B cell (primary cell): Measurements from ENCODE around the gene GSTA5. TPM values are rescaled to one million over a fixed set of nuclear protein-coding genes. Genes with fewer than 3 reads are reported as not detected.

Source experiments
- ATAC-seq: fragments of 200-7000 bp; cut with Tn5 transposase; one replicate; pipeline ENCODE4 v1.10.0; 2021; ENCODE audit warnings: low read depth, mild to moderate bottlenecking, moderate number of reproducible peaks, moderate library complexity
- CTCF ChIA-PET: fragments of 350-600 bp; sonication (Branson Sonifier 250); formaldehyde crosslinking; loops from one replicate; lab custom pipeline; 2021; ENCODE audit warnings: antibody characterized with exemption, inconsistent platforms; lab: Charles Lee
- POLR2A ChIA-PET: fragments of 350-600 bp; sonication (Branson Sonifier 250); formaldehyde crosslinking; loops from one replicate; lab custom pipeline; 2021; ENCODE audit warnings: antibody characterized with exemption; lab: Charles Lee
- DNase-seq: peaks from one replicate; pipeline ENCODE4 v3.0.0; 2013
- H2AFZ ChIP-seq: 2 replicates; pipeline ENCODE4 v1.6.1; 2012; ENCODE audit warnings: mild to moderate bottlenecking, low read depth, low read length; ENCODE audit not compliant: insufficient read depth, poor library complexity, severe bottlenecking
- H3K27ac ChIP-seq, 2 donors: 1 replicate in 1 of 2; 2 replicates in 1 of 2; pipeline ENCODE4 v1.5.1; 2012 to 2013; ENCODE audit warnings: low read length in 2 of 2, mild to moderate bottlenecking in 2 of 2, moderate library complexity in 1 of 2
- H3K27me3 ChIP-seq, 4 experiments: fragments of 200-600 bp in 1 of 4; sonication (generic) in 1 of 4; replicated peaks in 1 of 4; 1 replicate in 2 of 4; 2 replicates in 2 of 4; pipeline versions ENCODE4 v1.6.1 to v1.7.0; 2013 to 2016; ENCODE audit warnings: low read length in 3 of 4, mild to moderate bottlenecking in 2 of 4, mixed read lengths in 1 of 4, moderate library complexity in 1 of 4; ENCODE audit not compliant: insufficient read depth in 4 of 4, control insufficient read depth in 3 of 4; ENCODE audit errors: control extremely low read depth in 1 of 4
- H3K36me3 ChIP-seq, 2 experiments: replicated peaks in 1 of 2; 1 replicate in 1 of 2; 2 replicates in 1 of 2; pipeline versions ENCODE4 v1.6.1 to v1.7.1; 2013; ENCODE audit warnings: low read length in 1 of 2; ENCODE audit not compliant: insufficient read depth in 2 of 2, control insufficient read depth in 1 of 2; ENCODE audit errors: control extremely low read depth in 1 of 2, extremely low read depth in 1 of 2
- H3K4me1 ChIP-seq, 2 donors: fragments of 200-600 bp in 1 of 2; sonication (generic) in 1 of 2; 1 replicate in 1 of 2; 2 replicates in 1 of 2; pipeline versions ENCODE4 v1.5.1 to v1.6.1; 2013 to 2017; ENCODE audit warnings: low read length in 2 of 2; ENCODE audit not compliant: control insufficient read depth in 2 of 2, insufficient read depth in 2 of 2
- H3K4me2 ChIP-seq: replicated peaks from 2 replicates; pipeline ENCODE3; 2012; ENCODE audit warnings: mild to moderate bottlenecking, low read depth, low read length; ENCODE audit not compliant: poor library complexity, severe bottlenecking
- H3K4me3 ChIP-seq, 5 experiments: fragments of 200-600 bp in 1 of 5; sonication (generic) in 1 of 5; 1 replicate in 3 of 5; 2 replicates in 2 of 5; pipeline versions ENCODE4 v1.5.1 to v1.7.0; 2011 to 2016; ENCODE audit warnings: low read length in 4 of 5, mild to moderate bottlenecking in 4 of 5, low read depth in 2 of 5, control low read depth in 1 of 5, moderate library complexity in 1 of 5; ENCODE audit not compliant: insufficient read depth in 1 of 5; ENCODE audit errors: control extremely low read depth in 1 of 5, extremely low read depth in 1 of 5
- H3K79me2 ChIP-seq: fragments of 200-600 bp; sonication (generic); one replicate; pipeline ENCODE4 v1.6.0; 2016; ENCODE audit warnings: low read length; ENCODE audit not compliant: control insufficient read depth, insufficient read depth
- H3K9ac ChIP-seq: fragments of 200-600 bp; sonication (generic); 2 replicates; pipeline ENCODE4 v1.6.1; 2017; ENCODE audit warnings: mild to moderate bottlenecking, low read length, moderate library complexity
- H3K9me3 ChIP-seq, 3 donors: one replicate each; pipeline versions ENCODE4 v1.6.1 to v1.7.1; 2013; ENCODE audit warnings: low read length in 2 of 3; ENCODE audit not compliant: control insufficient read depth in 2 of 3, insufficient read depth in 1 of 3; ENCODE audit errors: control extremely low read depth in 1 of 3
- H4K20me1 ChIP-seq: 2 replicates; pipeline ENCODE4 v1.6.0; 2012; ENCODE audit warnings: mild to moderate bottlenecking, low read length; ENCODE audit not compliant: insufficient read depth, control insufficient read depth, poor library complexity, severe bottlenecking
- H3K27ac Mint-ChIP-seq: one replicate; pipeline ENCODE4 v1.8.0; 2021; ENCODE audit warnings: mixed read lengths
- H3K27me3 Mint-ChIP-seq: one replicate; pipeline ENCODE4 v1.8.0; 2021; ENCODE audit warnings: mixed read lengths
- H3K4me1 Mint-ChIP-seq: one replicate; pipeline ENCODE4 v1.8.0; 2021; ENCODE audit warnings: mixed read lengths
- H3K4me3 Mint-ChIP-seq: one replicate; pipeline ENCODE4 v1.8.0; 2021; ENCODE audit warnings: mixed read lengths
- H3K9me3 Mint-ChIP-seq: one replicate; pipeline ENCODE4 v1.8.0; 2022; ENCODE audit warnings: mixed read lengths; ENCODE audit not compliant: insufficient read depth
- EZH2 ChIP-seq: IDR thresholded peaks from 2 replicates; pipeline ENCODE4 v1.6.1; 2012; ENCODE audit warnings: borderline replicate concordance, low read depth, mild to moderate bottlenecking, moderate library complexity, low read length; ENCODE audit not compliant: insufficient read depth, poor library complexity, severe bottlenecking
- WGBS: methylation state at CpG from one replicate; pipeline ENCODE4 v1.1.5; 2013; ENCODE audit warnings: missing lambda C conversion rate; ENCODE audit not compliant: insufficient coverage; 5-methylcytosine and 5-hydroxymethylcytosine counted together
- intact Hi-C: fragments of 100-400 bp; cut with micrococcal nuclease; formaldehyde crosslinking; loops from one replicate; pipeline ENCODE4 v1.10.0; 2022
- polyA plus RNA-seq: library from polyadenylated mRNA; depleted of rRNA; stranded (reverse); fragments of >200 nt; gene quantifications from 2 replicates; pipeline ENCODE4 v1.2.3, GENCODE V29; 2012
- total RNA-seq, 2 donors: library from RNA; stranded (reverse); fragments of 120-200 nt in 1 of 2; gene quantifications; 1 replicate in 1 of 2; 2 replicates in 1 of 2; pipeline versions ENCODE4 v1.2.3 to v1.2.4, GENCODE V29; 2013 to 2022
- TF ChIP-seq, protein P1 (sequence below): fragments of 200-600 bp; IDR thresholded peaks from one replicate; pipeline ENCODE4 v1.8.0; 2022; ENCODE audit warnings: antibody characterized with exemption, mild to moderate bottlenecking

GSTA5 gene
- total and polyA plus RNA-seq, 2 donors (not counting 1 experiment from before 2014, with no cell fraction given): not detected

DNA sequence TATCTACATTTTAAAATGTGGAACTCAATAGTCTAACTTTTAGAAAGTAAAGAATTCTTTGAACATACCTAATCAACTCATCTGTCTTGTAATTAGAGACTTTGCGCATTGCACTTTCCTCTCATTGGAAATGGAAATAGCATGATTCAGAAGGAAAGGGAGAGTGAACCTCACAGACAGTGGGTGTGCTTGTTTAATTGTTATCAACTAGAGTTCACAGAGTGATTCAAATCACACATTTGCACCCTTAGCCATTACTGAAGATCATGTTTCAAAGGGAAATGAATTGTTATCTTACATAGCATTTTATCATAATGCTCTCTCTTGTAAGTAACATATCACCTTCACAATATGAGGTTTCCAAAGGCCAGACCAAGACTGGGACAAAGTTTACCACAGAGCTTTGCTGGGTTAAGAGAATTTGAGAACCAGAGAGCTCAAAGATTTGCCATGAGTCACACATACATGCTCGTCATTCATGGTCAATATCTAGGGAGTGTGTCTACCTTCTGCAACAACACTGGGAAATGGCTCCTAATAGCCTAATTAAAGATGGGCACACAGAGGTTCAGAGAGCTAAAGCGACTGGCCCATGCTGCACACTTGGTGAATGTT lies 47.4 kb upstream of the GSTA5 start:
- WGBS: 96% methylated on average over 2 of the region's 3 CpGs
- Histone ChIP-seq H3K9ac (no peak overlapping the region), H3K79me2 (no peaks in the 10 kb centered on the region), H3K27ac (no peak overlapping the region), H3K36me3 (no peaks in the 10 kb centered on the region), H3K4me1 (no peaks in the 10 kb centered on the region), H2AFZ (no peak overlapping the region), H3K4me2 (no peak overlapping the region), H3K27me3 (peaks cover 0 to 2% (median 0%) of the 10 kb centered on the region in 4 experiments), H4K20me1 (no peaks in the 10 kb centered on the region), H3K4me3 (no peak overlapping the region), H3K9me3 (no peaks in the 10 kb centered on the region)
- ATAC-seq (no peak), DNase-seq (no peak)
- no peak overlapping the region for H3K27ac Mint-ChIP-seq
- H3K4me3 Mint-ChIP-seq: no peak overlapping the region
- no peaks in the 10 kb centered on the region for H3K4me1 Mint-ChIP-seq
- POLR2A ChIA-PET: no interaction called here
- H3K27me3 Mint-ChIP-seq: peaks cover 15% of the 10 kb centered on the region
- CTCF ChIA-PET: no interaction called here
- intact Hi-C loops: no loop called here
- no peak for TF ChIP-seq EZH2
- H3K9me3 Mint-ChIP-seq: no peaks in the 10 kb centered on the region

DNA sequence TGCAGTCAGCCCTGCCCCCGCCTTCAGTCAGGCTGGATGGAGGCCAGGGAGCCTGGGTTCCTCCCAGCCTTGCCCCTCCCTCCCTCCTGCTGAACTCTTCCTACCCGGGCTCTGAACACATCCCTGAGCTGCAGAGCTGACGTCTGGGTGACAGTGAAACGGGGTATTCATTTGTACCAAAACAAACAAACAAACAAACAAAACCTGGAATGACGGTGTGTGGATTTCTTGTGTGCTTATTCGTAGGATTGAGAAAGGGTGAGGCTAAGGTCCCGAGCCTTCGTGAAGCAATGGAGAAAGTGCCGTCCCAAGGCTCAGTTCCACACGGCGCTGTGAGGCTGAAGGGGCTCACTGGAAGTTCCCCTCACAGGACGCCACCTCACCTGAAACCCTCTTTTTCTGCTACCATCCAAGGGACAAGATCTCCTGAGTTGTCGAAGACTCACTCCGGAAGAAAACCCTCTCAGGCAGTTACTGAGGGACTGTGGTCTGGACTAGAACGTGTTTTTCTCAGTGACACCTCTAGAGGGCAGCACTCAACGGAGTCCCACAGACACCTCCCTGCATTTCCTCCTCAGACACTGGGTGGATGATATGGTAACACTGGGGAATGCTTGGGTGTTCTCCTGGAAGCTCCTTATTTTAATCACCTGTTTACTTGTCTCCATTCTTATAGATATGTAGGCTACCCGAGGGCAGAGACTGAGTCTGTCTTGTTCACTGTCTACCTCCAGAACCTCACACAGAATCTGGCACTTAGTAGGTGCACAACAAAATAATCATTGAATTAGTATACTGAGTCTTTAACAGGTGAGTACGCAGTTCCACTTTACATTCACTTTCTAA lies 41.6 kb upstream of the GSTA5 start:
- intact Hi-C loops: loop anchor here (2.0 to 5.0 kb wide), 3 partner anchors 115 to 845 kb away; partner anchors contain the start of gene GSTA4
- H3K4me3 Mint-ChIP-seq: peak overlapping the region; percentile 88
- peaks cover 3% of the 10 kb centered on the region for H3K4me1 Mint-ChIP-seq
- no peaks in the 10 kb centered on the region for H3K27me3 Mint-ChIP-seq
- no peaks in the 10 kb centered on the region for H3K36me3 ChIP-seq
- ChIA-PET CTCF (interaction anchor here (0.5 to 1.5 kb wide), 7 partner anchors 10 to 421 kb away, joined by 3 to 5 read pairs (median 3); partner anchors contain the start of gene GSTA4), POLR2A (no interaction called here)
- H4K20me1 ChIP-seq: no peaks in the 10 kb centered on the region
- DNase-seq (peak; percentile 76), ATAC-seq (peak; percentile 96)
- H3K4me3 ChIP-seq: peak overlapping the region; percentile 42 to 69 (median 60)
- H3K9me3 Mint-ChIP-seq: no peaks in the 10 kb centered on the region
- no peaks in the 10 kb centered on the region for H3K79me2 ChIP-seq
- H3K27me3 ChIP-seq: peaks cover 0 to 2% (median 0%) of the 10 kb centered on the region in 4 experiments
- H3K27ac ChIP-seq: peak overlapping the region in 1 of 2 donors; percentile 61
- TF ChIP-seq, protein P1, sequence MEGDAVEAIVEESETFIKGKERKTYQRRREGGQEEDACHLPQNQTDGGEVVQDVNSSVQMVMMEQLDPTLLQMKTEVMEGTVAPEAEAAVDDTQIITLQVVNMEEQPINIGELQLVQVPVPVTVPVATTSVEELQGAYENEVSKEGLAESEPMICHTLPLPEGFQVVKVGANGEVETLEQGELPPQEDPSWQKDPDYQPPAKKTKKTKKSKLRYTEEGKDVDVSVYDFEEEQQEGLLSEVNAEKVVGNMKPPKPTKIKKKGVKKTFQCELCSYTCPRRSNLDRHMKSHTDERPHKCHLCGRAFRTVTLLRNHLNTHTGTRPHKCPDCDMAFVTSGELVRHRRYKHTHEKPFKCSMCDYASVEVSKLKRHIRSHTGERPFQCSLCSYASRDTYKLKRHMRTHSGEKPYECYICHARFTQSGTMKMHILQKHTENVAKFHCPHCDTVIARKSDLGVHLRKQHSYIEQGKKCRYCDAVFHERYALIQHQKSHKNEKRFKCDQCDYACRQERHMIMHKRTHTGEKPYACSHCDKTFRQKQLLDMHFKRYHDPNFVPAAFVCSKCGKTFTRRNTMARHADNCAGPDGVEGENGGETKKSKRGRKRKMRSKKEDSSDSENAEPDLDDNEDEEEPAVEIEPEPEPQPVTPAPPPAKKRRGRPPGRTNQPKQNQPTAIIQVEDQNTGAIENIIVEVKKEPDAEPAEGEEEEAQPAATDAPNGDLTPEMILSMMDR: peak; percentile 89
- TF ChIP-seq EZH2: no peak
- H3K4me2 ChIP-seq: peak overlapping the region; percentile 75
- H3K4me1 ChIP-seq: peaks cover 0 to 9% of the 10 kb centered on the region in 2 donors
- H3K27ac Mint-ChIP-seq: peak overlapping the region; percentile 3
- no peaks in the 10 kb centered on the region for H3K9me3 ChIP-seq
- peak overlapping the region; percentile 93 for H2AFZ ChIP-seq
- peak overlapping the region; percentile 65 for H3K9ac ChIP-seq
- 22% methylated on average over 7 of the region's 18 CpGs for WGBS
